GM21515 (cell line): ENCODE data around the gene SLC7A10.

ENCODE experiments used
- ATAC-seq: cut with Tn5 transposase; IDR thresholded peaks from one replicate; pipeline ENCODE4 v1.9.1; 2021; ENCODE audit not compliant: unreplicated experiment

SLC7A10 gene

DNA sequence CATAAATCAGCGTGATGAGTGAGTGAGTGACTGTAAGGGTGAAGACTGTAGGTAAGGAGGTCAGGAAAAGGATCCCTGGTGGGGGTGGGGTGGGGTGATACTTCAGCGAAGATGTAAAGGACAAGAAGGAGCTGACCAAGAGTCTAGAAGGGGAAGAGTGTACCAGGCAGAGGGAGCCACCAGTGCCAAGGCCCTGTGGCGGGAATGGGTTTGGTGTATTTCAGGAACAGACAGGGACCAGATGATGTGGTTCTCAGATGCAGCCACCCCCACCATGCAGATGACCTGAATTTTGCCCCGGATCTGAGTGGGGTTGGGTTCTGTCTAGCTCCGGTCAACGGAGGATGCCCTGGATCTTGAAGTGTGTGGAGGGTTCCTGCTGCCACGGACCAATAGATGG is 30.1 kb upstream of the SLC7A10 start:
- ATAC-seq, result no peak

GRCh38 chr19:33254245-33254824 is 28.7 kb upstream of the SLC7A10 start:
- ATAC-seq, result no peak

DNA sequence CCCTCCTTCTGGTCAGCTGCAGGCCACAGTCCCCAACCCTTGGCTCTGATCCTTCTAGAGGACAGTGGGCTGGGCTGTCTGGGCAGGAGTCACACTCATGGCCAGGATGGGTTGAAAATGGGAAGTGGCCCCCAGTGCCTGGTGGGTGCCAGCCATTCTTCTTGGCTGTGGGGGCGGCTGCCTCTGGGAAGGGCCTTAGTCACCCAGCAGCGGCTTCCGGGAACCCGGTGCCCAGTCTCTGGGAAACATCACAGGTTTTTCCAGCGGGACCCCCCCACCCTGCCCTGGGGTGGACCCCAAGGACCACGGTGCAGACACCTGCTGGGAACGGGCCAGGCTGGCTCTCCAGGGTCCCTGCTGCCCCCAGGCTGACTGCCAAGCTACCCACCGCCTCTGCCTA is 27.3 kb upstream of the SLC7A10 start:
- ATAC-seq, result no peak

- ATAC-seq, result no peak
These were observed 26.8 kb upstream of the SLC7A10 start for GRCh38 chr19:33252418-33252962.

DNA sequence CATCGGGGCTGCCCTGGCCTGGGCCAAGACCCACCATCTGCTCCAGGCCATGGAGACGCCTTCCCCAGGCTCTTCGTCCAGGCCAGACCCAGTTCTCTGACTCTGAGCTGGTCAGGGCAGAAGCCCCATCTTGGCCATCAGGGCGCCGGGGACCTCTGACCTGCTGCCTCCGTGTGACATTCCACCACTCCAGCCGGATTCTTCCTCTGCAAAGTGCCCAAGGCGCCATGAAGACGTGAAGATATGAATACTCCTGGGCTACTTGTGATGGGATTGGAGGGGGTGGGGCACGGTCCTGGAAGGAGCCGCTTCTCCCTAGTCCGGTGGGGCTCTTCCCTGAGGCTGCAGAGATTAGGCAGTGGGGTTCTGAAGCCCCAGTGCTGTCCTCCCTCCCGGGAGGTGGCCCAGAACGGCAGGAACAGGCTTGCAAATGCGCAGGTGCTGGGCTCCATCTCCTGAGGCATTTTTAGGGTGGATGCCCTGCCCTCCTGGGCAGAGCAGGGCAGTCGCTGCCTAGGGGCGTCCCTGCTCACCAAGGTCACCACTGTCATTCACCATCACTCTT is 26.0 kb upstream of the SLC7A10 start:
- ATAC-seq, result no peak

DNA sequence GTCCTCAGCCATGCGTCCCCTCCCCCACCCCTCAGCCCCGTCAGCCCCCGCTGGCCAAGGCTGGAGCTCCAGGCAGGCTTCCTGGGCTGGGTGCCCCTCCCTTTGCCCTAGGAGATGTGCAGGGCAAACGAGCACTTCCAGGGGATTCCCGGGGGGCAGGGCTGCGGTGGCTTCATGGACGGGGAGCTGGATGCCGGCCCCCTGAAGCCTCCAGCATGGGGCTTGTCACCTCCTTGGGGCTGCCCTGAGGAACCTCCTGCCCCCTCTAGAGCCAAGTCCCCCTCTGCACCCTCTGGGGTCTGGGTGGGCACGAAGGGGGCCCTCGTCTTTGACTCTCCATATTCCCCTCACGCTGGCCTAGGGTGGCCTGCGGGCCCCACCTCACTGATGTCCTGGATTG is 25.4 kb upstream of the SLC7A10 start:
- ATAC-seq, result no peak

GRCh38 chr19:33250500-33250899 is 24.9 kb upstream of the SLC7A10 start:
- ATAC-seq, result no peak

DNA sequence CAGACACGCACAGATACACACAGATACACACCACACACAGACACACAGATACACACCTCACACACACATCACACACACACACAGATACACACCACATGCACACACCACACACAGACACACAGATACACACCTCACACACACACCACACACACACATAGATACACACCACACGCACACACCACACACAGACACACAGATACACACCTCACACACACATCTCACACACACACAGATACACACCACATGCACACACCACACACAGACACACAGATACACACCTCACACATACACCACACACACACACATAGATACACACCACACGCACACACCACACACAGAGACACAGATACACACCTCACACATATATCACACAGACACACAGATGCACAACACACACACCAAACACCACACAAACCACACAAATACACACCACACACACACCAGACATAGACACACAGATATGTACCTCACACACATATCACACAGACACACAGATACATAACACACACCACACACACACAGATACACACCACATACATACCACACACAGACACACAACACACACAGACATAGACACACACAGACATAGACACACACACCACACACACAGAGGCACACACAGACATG is 24.2 kb upstream of the SLC7A10 start:
- ATAC-seq, result no peak

GRCh38 chr19:33248954-33249613 is 23.4 kb upstream of the SLC7A10 start:
- ATAC-seq, result no peak

GRCh38 chr19:33248553-33248953 is 22.9 kb upstream of the SLC7A10 start:
- no peak for ATAC-seq

GRCh38 chr19:33248104-33248503 is 22.5 kb upstream of the SLC7A10 start:
- ATAC-seq, result no peak

- no peak for ATAC-seq
These were observed 21.8 kb upstream of the SLC7A10 start for GRCh38 chr19:33247441-33247819.

- ATAC-seq, result no peak
These were observed 21.2 kb upstream of the SLC7A10 start for GRCh38 chr19:33246709-33247440.

DNA sequence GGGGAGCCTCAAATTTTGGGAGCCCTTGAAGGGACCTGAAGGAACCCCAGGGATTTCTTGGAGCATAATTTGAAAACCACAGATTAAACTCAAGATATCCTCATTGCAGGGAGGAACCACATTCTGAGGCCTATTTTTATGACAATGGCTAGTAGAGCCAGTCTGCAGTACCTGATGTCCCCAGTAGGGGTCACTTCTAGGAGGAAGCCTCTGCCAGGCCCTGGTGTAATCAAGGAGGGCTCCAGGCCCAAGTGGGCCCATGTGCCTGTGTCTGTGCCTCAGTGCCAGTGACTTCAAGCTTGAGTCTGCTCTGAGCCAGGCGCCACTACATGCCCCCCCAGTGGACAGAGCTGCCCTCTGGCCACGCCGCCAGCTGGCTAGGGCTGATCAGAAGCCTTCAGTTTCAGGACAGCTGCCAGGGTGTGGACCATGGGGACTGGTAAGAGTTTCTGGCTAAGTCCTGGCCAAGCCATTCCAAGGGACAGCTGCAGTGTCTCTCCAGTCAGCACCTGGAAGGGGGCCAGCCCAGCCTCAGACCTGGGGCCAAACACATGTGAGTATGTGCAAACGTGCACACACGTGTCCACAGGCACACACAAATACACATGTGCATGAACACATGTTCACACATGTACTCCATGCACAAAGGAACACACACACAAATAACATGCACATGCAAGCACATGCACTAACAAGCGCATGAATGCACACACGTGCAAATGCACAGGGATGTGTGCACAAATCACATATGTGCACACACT is 20.5 kb upstream of the SLC7A10 start:
- no peak for ATAC-seq

DNA sequence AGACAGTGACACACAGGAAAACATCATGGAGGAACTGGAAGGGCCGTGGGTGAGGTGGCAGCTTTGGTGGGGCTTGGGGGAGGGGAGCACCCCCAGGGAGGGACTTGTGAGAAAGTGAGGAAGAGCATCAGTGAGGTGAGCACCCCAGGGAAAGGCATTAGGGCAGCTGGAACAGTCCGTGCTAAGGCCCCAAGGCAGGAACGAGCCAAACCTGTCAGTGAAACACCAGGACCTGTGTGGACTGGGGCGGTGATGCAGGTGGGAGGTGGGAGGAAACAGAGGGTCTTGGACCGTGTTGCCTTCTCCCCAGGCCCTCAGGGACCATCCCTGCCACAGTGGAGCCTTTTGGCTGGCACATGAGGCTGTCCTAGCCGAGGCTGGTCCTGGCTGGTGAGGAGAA is 17.3 kb upstream of the SLC7A10 start:
- no peak for ATAC-seq

- ATAC-seq, result no peak
These were observed 16.5 kb upstream of the SLC7A10 start for GRCh38 chr19:33242131-33242530.

GRCh38 chr19:33241530-33242101 is 16.0 kb upstream of the SLC7A10 start:
- no peak for ATAC-seq

- no peak for ATAC-seq
These were observed 15.5 kb upstream of the SLC7A10 start for GRCh38 chr19:33241091-33241529.

DNA sequence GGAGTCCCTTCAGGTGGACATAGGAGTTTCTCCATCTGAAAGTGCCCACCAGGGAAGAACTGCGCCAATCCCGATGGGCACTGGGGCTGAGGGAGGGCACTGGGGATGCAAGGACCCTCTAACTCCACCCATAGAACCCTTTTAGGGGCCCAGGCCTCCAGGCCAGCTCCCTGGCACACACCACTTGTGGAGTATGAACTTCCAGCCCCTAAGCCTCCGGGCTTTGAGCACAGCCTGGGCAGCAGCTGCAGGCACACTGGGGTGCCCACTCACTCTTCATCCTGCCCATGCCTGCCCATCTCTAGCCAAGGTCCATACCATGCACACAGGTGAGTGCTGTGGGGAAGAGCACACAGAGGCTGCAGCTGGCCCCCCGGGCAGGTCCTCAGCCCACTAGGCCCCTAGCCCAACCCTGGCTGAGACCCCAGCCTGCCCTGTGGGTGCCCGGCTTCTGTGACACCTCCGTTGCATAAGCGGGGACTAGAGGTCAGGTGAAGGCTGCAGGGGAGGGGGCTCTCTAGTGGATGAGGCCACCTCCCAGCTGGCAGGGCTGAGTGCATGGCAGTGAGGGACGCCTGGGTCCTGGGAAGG is 14.6 kb upstream of the SLC7A10 start:
- no peak for ATAC-seq
